Measurements from ENCODE around the gene HCN4.

Gene HCN4

GRCh38 chr15:73378089-73378488 is 9.3 kb upstream of the HCN4 start:
- DNase-seq (ENCODE audit: low spot score), result peak; percentile 52

GRCh38 chr15:73375755-73376305 is 7.1 kb upstream of the HCN4 start:
- DNase-seq (ENCODE audit: low spot score), result no peak

- no peak for DNase-seq (ENCODE audit: low spot score)
Measured at GRCh38 chr15:73375012-73375411, 6.3 kb upstream of the HCN4 start.

GRCh38 chr15:73374604-73375003 is 5.8 kb upstream of the HCN4 start:
- no peak for DNase-seq (ENCODE audit: low spot score)

- no peak for DNase-seq (ENCODE audit: low spot score)
Measured at GRCh38 chr15:73373221-73373620, 4.5 kb upstream of the HCN4 start.

GRCh38 chr15:73371812-73372211 is 3.1 kb upstream of the HCN4 start:
- DNase-seq (ENCODE audit: low spot score), result no peak

GRCh38 chr15:73370151-73370550 is 1.4 kb upstream of the HCN4 start:
- no peak for DNase-seq (ENCODE audit: low spot score)

- DNase-seq (ENCODE audit: low spot score), result no peak
Measured at GRCh38 chr15:73369154-73369694, 466 bp upstream of the HCN4 start.

GRCh38 chr15:73367624-73368300 is 996 bp downstream of the HCN4 start:
- DNase-seq (ENCODE audit: low spot score), result no peak

- DNase-seq (ENCODE audit: low spot score), result no peak
Measured at GRCh38 chr15:73366766-73367623, 1.8 kb downstream of the HCN4 start.

- no peak for DNase-seq (ENCODE audit: low spot score)
Measured at GRCh38 chr15:73364070-73364469, 4.7 kb downstream of the HCN4 start.

GRCh38 chr15:73362900-73363299 is 5.9 kb downstream of the HCN4 start:
- DNase-seq (ENCODE audit: low spot score), result no peak

GRCh38 chr15:73361337-73361736 is 7.4 kb downstream of the HCN4 start:
- peak; percentile 68 for DNase-seq (ENCODE audit: low spot score)

GRCh38 chr15:73359651-73360050 is 9.1 kb downstream of the HCN4 start:
- DNase-seq (ENCODE audit: low spot score), result no peak

- DNase-seq (ENCODE audit: low spot score), result no peak
Measured at GRCh38 chr15:73357999-73358665, 10.6 kb downstream of the HCN4 start.

GRCh38 chr15:73355612-73356265 is 13.0 kb downstream of the HCN4 start:
- no peak for DNase-seq (ENCODE audit: low spot score)

GRCh38 chr15:73354241-73354640 is 14.5 kb downstream of the HCN4 start:
- no peak for DNase-seq (ENCODE audit: low spot score)

- no peak for DNase-seq (ENCODE audit: low spot score)
Measured at GRCh38 chr15:73353734-73354133, 15.0 kb downstream of the HCN4 start.

GRCh38 chr15:73352082-73352481 is 16.7 kb downstream of the HCN4 start:
- DNase-seq (ENCODE audit: low spot score), result peak; percentile 72

GRCh38 chr15:73349191-73349590 is 19.6 kb downstream of the HCN4 start:
- no peak for DNase-seq (ENCODE audit: low spot score)

GRCh38 chr15:73346735-73347312 is 21.9 kb downstream of the HCN4 start:
- no peak for DNase-seq (ENCODE audit: low spot score)
